OCI-LY1 (cell line): ENCODE data around the gene CEND1.

Experiments
- H2AFZ ChIP-seq: fragments of 200-600 bp; sonication (generic), shearing (Covaris generic); 2 replicates; pipeline ENCODE4 v1.6.0; 2014; ENCODE audit warnings: antibody characterized with exemption, mild to moderate bottlenecking, low read length
- H3F3A ChIP-seq: fragments of 200-600 bp; sonication (generic), shearing (Covaris generic); 2 replicates; pipeline ENCODE4 v1.6.0; 2014; ENCODE audit warnings: mild to moderate bottlenecking, antibody characterized with exemption, low read length, moderate library complexity; ENCODE audit not compliant: insufficient read depth
- H3K27ac ChIP-seq: fragments of 200-600 bp; sonication (generic); 2 replicates; pipeline ENCODE4 v1.5.1; 2014; ENCODE audit warnings: low read length, mixed run types, mild to moderate bottlenecking, low read depth; ENCODE audit not compliant: poor library complexity, severe bottlenecking
- H3K27me3 ChIP-seq: fragments of 200-600 bp; sonication (generic); 2 replicates; pipeline ENCODE4 v1.6.0; 2014; ENCODE audit warnings: antibody characterized with exemption, mild to moderate bottlenecking, low read length, moderate library complexity; ENCODE audit not compliant: insufficient read depth
- H3K36me3 ChIP-seq: fragments of 200-600 bp; sonication (generic); 2 replicates; pipeline ENCODE4 v1.6.1; 2014; ENCODE audit warnings: mild to moderate bottlenecking, antibody characterized with exemption, low read length, moderate library complexity, mixed read lengths; ENCODE audit not compliant: insufficient read depth
- H3K4me1 ChIP-seq: fragments of 200-600 bp; sonication (generic); 2 replicates; pipeline ENCODE4 v1.5.1; 2014; ENCODE audit warnings: mild to moderate bottlenecking, low read length, moderate library complexity; ENCODE audit not compliant: insufficient read depth, severe bottlenecking
- H3K4me2 ChIP-seq: fragments of 200-600 bp; sonication (generic), shearing (Covaris generic); 2 replicates; pipeline ENCODE4 v1.6.1; 2014; ENCODE audit warnings: low read length
- H3K4me3 ChIP-seq: fragments of 200-600 bp; sonication (generic); 2 replicates; pipeline ENCODE4 v1.5.1; 2014; ENCODE audit warnings: low read length, low read depth, mild to moderate bottlenecking, mixed read lengths; ENCODE audit not compliant: poor library complexity, severe bottlenecking
- H3K79me2 ChIP-seq: fragments of 200-600 bp; shearing (Covaris generic); 2 replicates; pipeline ENCODE4 v1.6.1; 2016; ENCODE audit warnings: mixed run types, low read length, mixed read lengths; ENCODE audit not compliant: insufficient read depth
- H3K9ac ChIP-seq: fragments of 200-600 bp; sonication (generic), shearing (Covaris generic); 2 replicates; pipeline ENCODE4 v1.6.1; 2014; ENCODE audit warnings: mild to moderate bottlenecking, low read length, mixed read lengths
- H3K9me2 ChIP-seq: fragments of 200-600 bp; sonication (generic), shearing (Covaris generic); 2 replicates; pipeline ENCODE4 v1.6.1; 2014; ENCODE audit warnings: low read depth, mild to moderate bottlenecking, low read length, mixed read lengths
- H3K9me3 ChIP-seq: fragments of 200-600 bp; shearing (Covaris generic); 2 replicates; pipeline ENCODE4 v1.6.1; 2014; ENCODE audit warnings: low read length, mixed read lengths
- H4K20me1 ChIP-seq: fragments of 200-600 bp; sonication (generic), shearing (Covaris generic); 2 replicates; pipeline ENCODE4 v1.6.0; 2016; ENCODE audit warnings: mild to moderate bottlenecking, low read length; ENCODE audit not compliant: insufficient read depth
- CTCF ChIP-seq: fragments of 200-600 bp; sonication (generic), shearing (Covaris generic); IDR thresholded peaks from 2 replicates; pipeline ENCODE4 v1.5.1; 2017; ENCODE audit warnings: mild to moderate bottlenecking, antibody characterized with exemption, low read length, moderate library complexity, mixed read lengths
- EZH2 ChIP-seq: fragments of 200-600 bp; sonication (generic), shearing (Covaris generic); IDR thresholded peaks from 2 replicates; pipeline ENCODE4 v1.8.0; 2017; ENCODE audit warnings: borderline replicate concordance, mixed run types, mild to moderate bottlenecking, antibody characterized with exemption, low read length, moderate library complexity, mixed read lengths

The CEND1 gene

GRCh38 chr11:772429-773390 lies 17.2 kb downstream of the CEND1 start:
- no peaks in the 10 kb centered on the region for H3K9me2 ChIP-seq
- no peaks in the 10 kb centered on the region for H3K9me3 ChIP-seq
- no peak for TF ChIP-seq CTCF
- no peak for TF ChIP-seq EZH2
- H3K79me2 ChIP-seq: peaks cover 19% of the 10 kb centered on the region
- no peaks in the 10 kb centered on the region for H3K27me3 ChIP-seq
- no peak overlapping the region for H2AFZ ChIP-seq
- no peaks in the 10 kb centered on the region for H4K20me1 ChIP-seq
- no peak overlapping the region for H3K27ac ChIP-seq
- no peak overlapping the region for H3K9ac ChIP-seq
- peaks cover 49% of the 10 kb centered on the region for H3K36me3 ChIP-seq
- no peaks in the 10 kb centered on the region for H3F3A ChIP-seq
- H3K4me3 ChIP-seq: no peak overlapping the region
- H3K4me2 ChIP-seq: no peak overlapping the region
- peaks cover 16% of the 10 kb centered on the region for H3K4me1 ChIP-seq

GRCh38 chr11:771617-772204 lies 18.2 kb downstream of the CEND1 start:
- H3K27ac ChIP-seq: no peak overlapping the region
- TF ChIP-seq CTCF: no peak
- TF ChIP-seq EZH2: no peak
- no peak overlapping the region for H3K9ac ChIP-seq

GRCh38 chr11:770642-771616 lies 19.0 kb downstream of the CEND1 start:
- no peaks in the 10 kb centered on the region for H3K27me3 ChIP-seq
- no peak overlapping the region for H3K4me2 ChIP-seq
- H3K4me1 ChIP-seq: peaks cover 11% of the 10 kb centered on the region
- H2AFZ ChIP-seq: no peak overlapping the region
- H3K27ac ChIP-seq: no peak overlapping the region
- no peak overlapping the region for H3K4me3 ChIP-seq
- H3K9ac ChIP-seq: no peak overlapping the region
- no peaks in the 10 kb centered on the region for H3K9me2 ChIP-seq
- no peaks in the 10 kb centered on the region for H3F3A ChIP-seq
- no peaks in the 10 kb centered on the region for H3K9me3 ChIP-seq
- peaks cover 11% of the 10 kb centered on the region for H3K79me2 ChIP-seq
- H3K36me3 ChIP-seq: peaks cover 66% of the 10 kb centered on the region
- H4K20me1 ChIP-seq: no peaks in the 10 kb centered on the region
- TF ChIP-seq CTCF: no peak
- TF ChIP-seq EZH2: no peak

More at GRCh38 chr11:771617-772204, 18.2 kb downstream of the CEND1 start:
- Histone ChIP-seq H3K4me3 (no peak overlapping the region), H3K4me2 (no peak overlapping the region), H3K79me2 (peaks cover 19% of the 10 kb centered on the region), H3K9me2 (no peaks in the 10 kb centered on the region), H2AFZ (no peak overlapping the region), H3F3A (no peaks in the 10 kb centered on the region), H3K4me1 (peaks cover 16% of the 10 kb centered on the region), H3K36me3 (peaks cover 58% of the 10 kb centered on the region), H4K20me1 (no peaks in the 10 kb centered on the region), H3K9me3 (no peaks in the 10 kb centered on the region), H3K27me3 (no peaks in the 10 kb centered on the region)
